WTC11 (cell line): ENCODE measurements around the gene SGIP1.

Experiments
- ATF3 ChIP-seq: sonication (generic); formaldehyde crosslinking; conservative IDR thresholded peaks from 2 replicates; pipeline ENCODE4 v1.8.1; 2022; ENCODE audit warnings: mild to moderate bottlenecking, missing genetic modification reagents
- CTCF ChIP-seq: fragments of 200-600 bp; IDR thresholded peaks from 2 replicates; pipeline ENCODE4 v1.8.0; 2022; ENCODE audit warnings: antibody characterized with exemption
- ESRRA ChIP-seq: sonication (generic); formaldehyde crosslinking; IDR thresholded peaks from 2 replicates; pipeline ENCODE4 v1.8.1; 2022; ENCODE audit warnings: mild to moderate bottlenecking, missing genetic modification reagents, borderline replicate concordance
- GTF2I ChIP-seq: fragments of 250-450 bp; sonication (Bioruptor Pico); conservative IDR thresholded peaks from 2 replicates; pipeline ENCODE4 v1.4.0; 2021; ENCODE audit warnings: mild to moderate bottlenecking
- KAT7 ChIP-seq: sonication (generic); formaldehyde crosslinking; IDR thresholded peaks from 2 replicates; pipeline ENCODE4 v1.8.1; 2023; ENCODE audit warnings: missing genetic modification reagents, mild to moderate bottlenecking, borderline replicate concordance
- MAX ChIP-seq: sonication (generic); formaldehyde crosslinking; IDR thresholded peaks from 2 replicates; pipeline ENCODE4 v1.8.0; 2022; ENCODE audit warnings: mild to moderate bottlenecking, missing genetic modification reagents
- NR1H2 ChIP-seq: sonication (generic); formaldehyde crosslinking; IDR thresholded peaks from 2 replicates; pipeline ENCODE4 v1.9.0; 2021; ENCODE audit warnings: mild to moderate bottlenecking, moderate library complexity, missing genetic modification reagents
- SMAD3 ChIP-seq: sonication (generic); formaldehyde crosslinking; IDR thresholded peaks from 2 replicates; pipeline ENCODE4 v1.8.0; 2022; ENCODE audit warnings: missing genetic modification reagents, mild to moderate bottlenecking, borderline replicate concordance
- TEAD4 ChIP-seq: sonication (generic); formaldehyde crosslinking; IDR thresholded peaks from 2 replicates; pipeline ENCODE4 v1.8.0; 2022; ENCODE audit warnings: mild to moderate bottlenecking, missing genetic modification reagents
- USF2 ChIP-seq: sonication (generic); formaldehyde crosslinking; IDR thresholded peaks from 2 replicates; pipeline ENCODE4 v1.8.1; 2023; ENCODE audit warnings: mild to moderate bottlenecking, missing genetic modification reagents, moderate library complexity
- ZBTB43 ChIP-seq: sonication (generic); formaldehyde crosslinking; IDR thresholded peaks from 2 replicates; pipeline ENCODE4 v1.8.1; 2023; ENCODE audit warnings: mild to moderate bottlenecking, missing genetic modification reagents
- ZNF121 ChIP-seq: sonication (generic); formaldehyde crosslinking; IDR thresholded peaks from 2 replicates; pipeline ENCODE4 v1.8.0; 2023; ENCODE audit warnings: missing genetic modification reagents

GRCh38 chr1:66521721-66522365 lies 12.1 kb upstream of the SGIP1 start:
- TF ChIP-seq CTCF (no peak), ESRRA (CRISPR knock-in tag) (no peak), USF2 (CRISPR knock-in tag) (no peak), TEAD4 (CRISPR knock-in tag) (no peak), KAT7 (CRISPR knock-in tag) (no peak), ATF3 (no peak), ZBTB43 (CRISPR knock-in tag) (no peak), MAX (no peak), GTF2I (CRISPR knock-in tag) (no peak), NR1H2 (CRISPR knock-in tag) (no peak), SMAD3 (CRISPR knock-in tag) (no peak), ZNF121 (CRISPR knock-in tag) (no peak)
